Dedifferentiated amniotic fluid mesenchymal stem cell (primary cell): ENCODE results near the gene ABCB8.
A peak's percentile ranks its signal among the peaks of the same experiment; 100 is the strongest.

Source experiments
- DNase-seq: peaks from one replicate; pipeline ENCODE4 v3.0.0-alpha.2; 2016; ENCODE audit errors: extremely low spot score

The ABCB8 gene

DNA sequence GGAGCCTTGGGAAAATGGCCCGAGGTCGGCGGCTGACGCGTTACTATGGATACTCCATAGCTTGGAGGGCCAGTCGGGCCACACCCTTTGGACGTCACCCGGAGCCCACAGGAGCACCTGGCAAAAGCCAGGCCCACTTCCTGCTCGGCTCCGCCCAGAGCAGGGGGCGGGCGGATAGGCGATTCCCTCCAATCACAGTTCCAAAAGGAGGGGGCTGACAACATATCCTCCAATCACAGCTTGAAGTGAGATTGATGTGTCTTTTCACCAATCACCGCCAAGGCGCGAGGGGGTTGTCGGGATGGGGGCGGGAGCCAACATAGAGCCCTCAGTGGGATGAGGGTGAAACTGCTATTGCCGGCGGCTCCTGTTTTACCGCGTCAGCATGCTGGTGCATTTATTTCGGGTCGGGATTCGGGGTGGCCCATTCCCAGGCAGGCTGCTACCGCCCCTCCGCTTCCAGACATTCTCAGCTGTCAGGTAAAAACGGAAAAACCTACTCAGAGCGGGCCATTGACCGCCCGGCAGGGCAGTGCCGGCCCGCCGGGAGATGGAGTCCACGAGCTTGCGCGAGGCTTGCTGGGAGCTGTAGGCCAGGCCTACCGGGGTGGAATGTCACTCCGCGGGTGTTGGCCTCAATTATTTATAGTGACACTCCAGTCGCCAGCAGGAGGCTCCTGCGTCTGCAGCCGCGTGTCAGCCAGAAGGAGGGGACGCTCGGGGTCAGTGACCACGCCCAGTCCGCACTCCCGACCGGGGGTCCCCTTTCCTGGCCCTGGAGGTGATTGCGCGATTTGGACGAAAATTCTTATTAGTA is at the start of gene ABCB8:
ABCB8 (plus strand) TSS at position 320 of the 817 bp plus-strand sequence; CDS start at position 386, 66 bp downstream.
- peak; percentile 99 for DNase-seq

DNA sequence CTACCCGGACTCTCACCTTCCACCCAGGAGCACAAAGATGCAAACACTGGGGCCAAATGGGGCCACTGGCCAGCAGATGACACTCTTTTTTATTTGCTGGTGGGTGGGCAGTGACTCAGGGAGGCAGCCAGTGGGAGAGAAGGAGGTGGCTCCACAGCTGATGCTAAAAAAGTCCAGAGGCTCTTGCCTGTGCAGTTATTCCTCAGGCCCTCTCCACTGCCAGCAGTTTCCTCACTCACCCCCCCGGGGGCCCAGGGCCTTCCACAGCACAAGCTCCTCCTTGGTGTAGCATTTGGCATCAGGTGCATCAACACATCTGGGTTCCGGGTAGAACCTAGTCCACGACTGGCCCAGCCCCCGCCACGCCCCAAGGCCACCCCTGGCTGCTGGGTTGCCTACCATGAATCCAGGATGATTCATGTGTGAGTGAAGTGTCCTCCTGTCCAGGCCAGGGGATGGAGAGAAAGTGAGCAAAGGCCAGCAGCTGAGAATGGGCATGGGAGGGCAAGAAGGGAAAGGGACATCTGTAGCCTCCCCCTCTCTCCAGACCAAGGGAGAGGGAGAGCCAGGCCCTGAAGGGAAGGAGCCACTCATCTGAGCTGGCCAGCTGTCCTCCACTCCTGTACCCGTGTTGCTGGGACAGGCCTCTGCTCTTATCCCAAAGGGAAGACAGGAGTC is 48.4 kb upstream of the ABCB8 start:
- DNase-seq, result no peak

DNA sequence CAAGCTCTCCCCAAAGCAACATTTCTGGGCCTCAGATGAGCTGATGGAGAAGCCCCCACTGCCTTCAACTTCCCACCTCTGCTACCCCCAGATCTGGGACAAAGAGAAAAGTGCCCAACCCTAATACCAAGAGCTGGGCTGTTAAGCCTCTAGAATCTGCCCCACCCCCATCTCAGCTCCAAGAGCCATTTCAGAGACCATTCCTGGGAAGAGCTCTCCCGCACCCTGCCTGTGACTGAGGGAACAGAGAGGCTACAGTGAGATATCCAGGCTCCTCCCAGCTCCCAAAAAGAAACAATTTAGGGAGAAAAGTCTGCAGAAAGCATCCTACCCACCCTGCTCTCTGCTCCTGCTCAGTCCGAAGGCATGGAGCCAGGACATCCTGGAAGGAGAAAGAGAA is 47.6 kb upstream of the ABCB8 start:
- DNase-seq, result no peak

DNA sequence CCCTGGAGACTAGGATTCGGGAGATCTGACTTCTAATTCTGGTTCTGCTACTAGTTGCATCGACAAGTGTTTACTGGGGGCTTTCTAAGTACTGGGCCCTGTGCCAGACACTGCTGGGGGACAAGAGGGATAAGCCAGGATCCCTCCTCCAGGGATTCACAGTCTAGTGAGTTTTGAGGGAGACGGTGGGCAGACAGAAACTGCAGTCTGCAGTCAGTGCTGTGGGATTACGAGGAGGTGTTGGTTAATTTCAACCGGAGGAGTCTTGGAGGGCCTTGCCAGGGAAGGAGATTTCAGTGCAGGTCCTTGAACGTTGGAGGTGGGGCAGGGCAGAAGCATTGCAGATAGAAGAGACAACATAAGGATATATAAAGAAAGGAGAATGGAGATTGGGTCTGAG is 46.6 kb upstream of the ABCB8 start:
- no peak for DNase-seq

DNA sequence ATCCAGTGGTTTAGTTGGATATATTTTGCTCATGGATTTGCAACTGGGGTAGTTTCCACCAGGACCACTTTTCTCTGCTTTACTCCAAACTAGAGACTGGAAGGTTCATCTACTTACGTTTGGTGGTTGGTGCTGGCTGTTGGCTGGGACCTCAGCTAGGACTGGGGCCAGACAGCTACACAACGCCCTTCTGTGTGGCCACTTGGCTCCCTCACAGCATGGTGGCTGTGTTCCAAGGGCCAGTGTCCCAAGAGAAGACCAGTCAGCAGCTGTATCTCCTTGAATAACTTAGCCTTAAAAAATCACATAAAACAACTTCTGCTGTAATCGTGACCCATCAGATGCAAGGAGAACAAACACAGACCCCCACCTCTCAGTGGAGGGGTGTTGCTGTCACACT is 45.9 kb upstream of the ABCB8 start:
- DNase-seq, result no peak

DNA sequence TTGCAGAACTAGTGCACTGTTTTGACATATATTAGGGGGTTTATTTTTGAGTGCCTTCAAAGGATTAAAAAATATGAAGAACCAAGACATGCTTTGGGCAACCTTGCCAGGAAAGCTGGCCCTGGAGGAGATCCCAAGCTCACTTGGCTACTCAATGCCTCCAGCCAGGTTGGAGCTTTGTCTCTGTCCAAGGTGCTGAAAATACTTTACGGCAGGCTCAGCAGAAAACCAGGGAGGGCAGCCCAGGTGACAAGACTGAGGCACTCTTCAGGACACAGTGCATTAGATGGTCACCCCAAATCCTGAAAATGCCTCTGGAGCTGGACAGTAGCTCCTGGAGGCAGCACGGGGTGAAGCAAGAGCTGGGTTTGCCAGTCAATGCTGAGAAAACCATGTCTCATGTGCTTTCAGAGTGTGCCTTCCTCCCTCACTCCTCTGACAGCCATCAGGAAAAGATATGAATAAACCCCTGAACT is 44.3 kb upstream of the ABCB8 start:
- no peak for DNase-seq

DNA sequence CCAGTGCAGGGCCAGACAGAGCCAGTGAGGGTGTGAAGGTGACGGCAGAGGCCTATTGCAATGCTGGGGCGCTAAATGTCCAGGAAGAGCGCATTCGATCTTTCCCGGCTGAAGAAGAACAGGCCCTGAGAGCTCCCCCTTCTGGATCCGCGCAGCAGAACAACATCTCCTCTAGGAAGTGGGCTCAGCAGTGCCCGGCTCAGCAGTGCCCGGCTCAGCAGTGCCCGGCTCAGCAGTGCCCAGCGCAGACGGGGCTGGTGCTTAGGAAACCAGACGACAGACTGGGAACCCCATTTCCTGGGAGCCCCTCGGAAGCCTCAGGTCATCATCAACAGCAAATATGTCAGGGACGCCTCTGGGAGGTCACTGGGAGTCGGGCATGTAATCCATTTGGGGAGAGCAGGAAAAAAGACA is 42.1 kb upstream of the ABCB8 start:
- DNase-seq, result no peak

DNA sequence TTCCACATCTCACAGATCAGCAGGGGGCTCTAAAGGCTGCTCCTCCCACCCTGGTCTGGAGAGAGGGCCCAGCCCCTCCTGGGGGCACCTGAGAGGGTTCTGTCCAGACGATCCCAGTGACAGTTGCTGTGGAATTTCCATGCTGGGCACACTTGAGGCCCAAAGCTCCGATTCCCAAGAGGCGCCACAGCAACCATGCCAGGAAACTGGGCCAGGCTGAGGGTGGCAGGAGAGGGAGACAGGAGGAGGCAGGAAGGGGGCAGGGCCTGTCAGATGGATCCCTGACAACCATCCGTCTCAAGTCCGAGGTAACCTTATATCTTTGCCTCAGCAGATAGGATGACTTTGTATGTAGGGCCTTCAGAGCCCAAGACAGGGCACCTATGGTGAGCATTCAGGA is 41.7 kb upstream of the ABCB8 start:
- no peak for DNase-seq

DNA sequence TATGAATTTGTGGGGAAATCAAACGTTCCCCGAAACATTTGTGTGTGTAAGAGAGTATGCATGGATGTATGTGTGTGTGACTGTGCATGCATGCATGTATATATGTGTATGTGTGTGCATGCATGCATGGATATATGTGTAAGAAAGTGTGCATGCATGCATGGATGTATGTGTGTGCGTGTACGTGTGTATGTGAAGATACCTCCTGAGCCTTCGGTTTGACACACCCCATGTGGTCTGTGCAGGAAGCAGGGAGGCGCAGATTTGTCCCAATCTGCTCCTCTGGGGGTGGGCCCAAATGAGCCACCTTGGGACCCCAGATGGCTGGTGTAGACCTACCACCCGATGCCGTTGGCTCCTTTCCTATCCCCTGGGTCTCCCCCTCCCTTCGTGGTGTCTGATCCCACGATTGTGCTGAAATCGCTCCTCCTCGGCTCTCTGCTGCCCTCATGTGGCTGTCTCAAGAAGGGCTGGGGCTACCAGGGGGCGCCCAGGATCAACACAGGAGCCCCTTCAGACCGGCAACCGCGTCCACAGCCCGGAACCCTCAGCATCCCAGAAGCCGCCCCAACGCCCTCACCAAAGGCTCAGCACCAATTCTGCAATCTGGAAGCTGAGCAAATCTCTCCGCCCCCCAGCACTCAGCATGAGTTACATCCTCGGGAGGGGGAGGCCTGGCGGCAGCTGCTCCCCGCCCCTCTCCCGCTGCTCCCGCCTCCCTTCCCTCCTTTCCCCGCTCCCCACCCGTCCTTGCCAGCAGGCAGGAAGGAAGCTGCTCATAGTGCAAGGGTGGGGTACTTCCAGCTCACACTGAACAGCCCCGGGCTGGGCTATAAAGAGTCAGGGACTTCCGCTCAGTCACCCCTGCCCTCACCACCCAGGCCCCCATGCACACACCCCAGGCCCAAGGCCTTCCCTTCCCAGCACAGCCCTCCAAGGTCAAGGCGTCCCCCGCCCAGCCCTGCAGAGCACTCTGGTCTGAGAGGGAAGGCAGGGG is 39.7 kb upstream of the ABCB8 start:
- DNase-seq, result no peak

DNA sequence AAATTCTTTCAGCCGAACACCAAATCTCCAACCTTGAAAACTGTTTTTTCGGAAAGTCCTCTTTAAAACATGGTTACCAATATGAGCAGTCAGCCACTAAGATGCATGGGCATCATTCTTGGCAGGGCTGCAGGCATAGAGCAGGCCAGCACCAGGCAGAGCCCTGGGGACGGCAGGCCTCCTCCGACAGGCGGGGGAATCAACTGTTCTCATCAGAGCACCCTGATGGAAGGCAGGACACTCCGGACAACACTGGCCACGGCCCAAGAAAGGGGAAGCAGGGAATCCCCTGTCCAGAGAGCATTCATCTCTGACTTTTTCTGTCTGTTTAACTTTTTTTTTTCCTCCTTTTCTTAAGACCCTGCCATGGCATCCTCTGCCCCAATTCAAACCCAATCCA is 38.8 kb upstream of the ABCB8 start:
- DNase-seq, result no peak

DNA sequence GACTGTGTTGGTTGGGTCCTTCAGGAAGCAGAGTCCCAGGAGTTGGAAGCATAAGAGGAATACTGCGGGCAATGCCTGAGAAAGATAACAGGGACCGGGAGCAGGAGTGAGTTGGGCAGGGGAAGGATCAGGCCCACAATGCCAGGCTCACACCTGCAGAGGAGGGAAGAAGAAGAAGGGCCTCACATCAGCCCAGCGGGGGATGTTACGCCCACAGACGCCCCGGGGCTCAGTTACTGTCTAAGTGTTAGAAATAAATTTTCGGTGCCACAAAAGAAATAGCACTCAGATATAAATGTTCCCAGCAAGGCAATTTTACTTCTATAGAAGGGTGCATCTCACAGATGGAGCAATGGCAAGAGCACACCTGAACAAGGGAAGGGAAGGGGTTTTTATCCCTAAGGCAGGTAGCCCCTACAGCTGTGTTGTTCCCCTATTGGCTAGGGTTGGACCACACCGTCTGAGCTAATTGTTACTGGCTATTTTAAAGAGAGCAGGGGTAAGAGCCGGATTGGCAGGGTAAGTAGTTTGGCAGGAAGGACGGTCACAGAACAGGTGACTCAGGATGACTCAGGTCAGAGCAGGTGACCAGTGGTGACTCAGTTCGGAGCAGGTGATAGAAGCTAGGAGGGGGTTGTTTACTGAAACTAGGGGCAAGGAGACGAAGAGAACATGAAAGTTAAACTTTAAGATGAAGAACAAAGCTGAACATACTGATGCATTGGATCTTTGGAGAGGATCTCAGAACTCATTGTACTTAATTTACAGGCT is 37.6 kb upstream of the ABCB8 start, which contains the start of gene NOS3:
NOS3 (plus strand) TSS at position 602 of the 771 bp plus-strand sequence. CDS start 2,787 bp downstream, outside the sequence.
- no peak for DNase-seq

DNA sequence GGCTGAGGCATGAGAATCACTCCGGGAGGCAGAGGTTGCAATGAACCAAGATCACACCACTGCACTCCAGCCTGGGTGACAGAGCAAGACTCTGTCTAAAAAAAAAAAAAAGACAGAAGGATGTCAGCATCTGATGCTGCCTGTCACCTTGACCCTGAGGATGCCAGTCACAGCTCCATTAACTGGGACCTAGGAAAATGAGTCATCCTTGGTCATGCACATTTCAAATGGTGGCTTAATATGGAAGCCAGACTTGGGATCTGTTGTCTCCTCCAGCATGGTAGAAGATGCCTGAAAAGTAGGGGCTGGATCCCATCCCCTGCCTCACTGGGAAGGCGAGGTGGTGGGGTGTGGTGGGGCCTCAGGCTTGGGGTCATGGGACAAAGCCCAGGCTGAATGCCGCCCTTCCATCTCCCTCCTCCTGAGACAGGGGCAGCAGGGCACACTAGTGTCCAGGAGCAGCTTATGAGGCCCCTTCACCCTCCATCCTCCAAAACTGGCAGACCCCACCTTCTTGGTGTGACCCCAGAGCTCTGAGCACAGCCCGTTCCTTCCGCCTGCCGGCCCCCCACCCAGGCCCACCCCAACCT is 36.1 kb upstream of the ABCB8 start:
- no peak for DNase-seq

DNA sequence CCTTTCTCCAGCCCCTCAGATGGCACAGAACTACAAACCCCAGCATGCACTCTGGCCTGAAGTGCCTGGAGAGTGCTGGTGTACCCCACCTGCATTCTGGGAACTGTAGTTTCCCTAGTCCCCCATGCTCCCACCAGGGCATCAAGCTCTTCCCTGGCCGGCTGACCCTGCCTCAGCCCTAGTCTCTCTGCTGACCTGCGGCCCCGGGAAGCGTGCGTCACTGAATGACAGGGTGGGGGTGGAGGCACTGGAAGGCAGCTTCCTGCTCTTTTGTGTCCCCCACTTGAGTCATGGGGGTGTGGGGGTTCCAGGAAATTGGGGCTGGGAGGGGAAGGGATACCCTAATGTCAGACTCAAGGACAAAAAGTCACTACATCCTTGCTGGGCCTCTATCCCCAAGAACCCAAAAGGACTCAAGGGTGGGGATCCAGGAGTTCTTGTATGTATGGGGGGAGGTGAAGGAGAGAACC is 35.4 kb upstream of the ABCB8 start:
- DNase-seq, result no peak

DNA sequence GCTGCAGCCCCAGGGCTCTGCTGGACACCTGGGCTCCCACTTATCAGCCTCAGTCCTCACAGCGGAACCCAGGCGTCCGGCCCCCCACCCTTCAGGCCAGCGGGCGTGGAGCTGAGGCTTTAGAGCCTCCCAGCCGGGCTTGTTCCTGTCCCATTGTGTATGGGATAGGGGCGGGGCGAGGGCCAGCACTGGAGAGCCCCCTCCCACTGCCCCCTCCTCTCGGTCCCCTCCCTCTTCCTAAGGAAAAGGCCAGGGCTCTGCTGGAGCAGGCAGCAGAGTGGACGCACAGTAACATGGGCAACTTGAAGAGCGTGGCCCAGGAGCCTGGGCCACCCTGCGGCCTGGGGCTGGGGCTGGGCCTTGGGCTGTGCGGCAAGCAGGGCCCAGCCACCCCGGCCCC is 34.7 kb upstream of the ABCB8 start:
- no peak for DNase-seq

DNA sequence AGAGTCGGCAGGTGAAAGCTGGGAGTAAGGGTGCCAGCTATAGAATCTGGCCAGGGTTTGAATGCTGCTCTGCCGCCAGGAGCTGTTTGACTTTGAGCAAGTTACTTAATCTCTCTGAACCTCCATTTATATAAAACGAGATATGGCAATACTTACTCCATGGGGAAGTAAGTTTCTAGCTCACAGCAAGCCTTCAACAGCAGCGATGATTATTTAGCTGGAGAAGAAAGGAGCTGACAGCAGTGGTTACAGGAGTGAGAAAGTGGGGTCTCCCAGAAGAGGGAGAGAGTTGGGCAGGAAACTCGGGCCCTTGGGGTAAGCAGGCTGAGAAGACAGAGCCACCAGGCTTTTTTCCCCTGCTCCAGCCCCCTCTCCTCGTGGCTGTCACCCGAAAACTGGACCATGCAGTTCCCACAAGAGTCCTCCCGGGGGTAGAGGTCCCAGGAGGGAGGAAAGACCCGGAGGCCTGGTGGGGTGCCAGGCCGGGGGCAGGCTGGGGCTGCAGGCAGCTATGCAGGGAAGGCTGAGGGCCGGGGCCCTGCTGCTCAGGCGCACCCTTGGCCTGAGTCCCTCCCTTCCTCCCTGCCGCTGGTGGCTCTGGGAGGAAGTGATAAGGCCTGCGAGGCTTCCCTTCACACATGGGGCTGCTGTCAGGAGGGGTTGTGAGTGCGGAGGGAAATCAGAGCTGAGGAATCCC is 34.0 kb upstream of the ABCB8 start:
- DNase-seq, result no peak

DNA sequence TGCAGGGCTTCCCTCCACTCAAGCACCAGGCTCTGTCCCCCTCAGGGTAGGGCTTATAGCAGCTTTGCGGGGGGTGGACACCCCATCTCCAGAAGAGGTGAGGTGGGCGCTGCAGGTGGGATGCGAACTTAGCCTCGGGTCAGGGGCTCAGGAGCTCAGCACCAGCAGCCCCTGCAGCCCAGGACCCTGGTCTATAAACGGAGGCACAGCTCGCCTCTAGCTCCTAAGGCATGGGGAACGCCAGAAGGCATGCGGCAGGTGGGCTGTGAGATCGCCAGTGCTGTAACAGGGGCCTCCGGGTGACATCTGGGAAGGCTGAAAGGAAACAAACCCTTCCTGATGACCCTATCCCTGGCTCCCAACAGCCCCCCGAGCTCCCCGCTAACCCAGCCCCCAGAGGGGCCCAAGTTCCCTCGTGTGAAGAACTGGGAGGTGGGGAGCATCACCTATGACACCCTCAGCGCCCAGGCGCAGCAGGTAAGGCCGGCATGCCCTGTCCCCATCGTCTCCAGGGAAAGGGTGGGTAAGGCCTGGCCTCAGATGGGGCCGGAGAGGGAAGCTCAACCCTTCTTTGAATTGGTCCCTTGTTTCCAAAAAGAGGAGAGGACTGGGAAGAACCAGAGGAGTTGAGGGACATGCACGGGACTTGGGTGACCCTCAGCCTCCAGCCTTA is 33.3 kb upstream of the ABCB8 start:
- no peak for DNase-seq

DNA sequence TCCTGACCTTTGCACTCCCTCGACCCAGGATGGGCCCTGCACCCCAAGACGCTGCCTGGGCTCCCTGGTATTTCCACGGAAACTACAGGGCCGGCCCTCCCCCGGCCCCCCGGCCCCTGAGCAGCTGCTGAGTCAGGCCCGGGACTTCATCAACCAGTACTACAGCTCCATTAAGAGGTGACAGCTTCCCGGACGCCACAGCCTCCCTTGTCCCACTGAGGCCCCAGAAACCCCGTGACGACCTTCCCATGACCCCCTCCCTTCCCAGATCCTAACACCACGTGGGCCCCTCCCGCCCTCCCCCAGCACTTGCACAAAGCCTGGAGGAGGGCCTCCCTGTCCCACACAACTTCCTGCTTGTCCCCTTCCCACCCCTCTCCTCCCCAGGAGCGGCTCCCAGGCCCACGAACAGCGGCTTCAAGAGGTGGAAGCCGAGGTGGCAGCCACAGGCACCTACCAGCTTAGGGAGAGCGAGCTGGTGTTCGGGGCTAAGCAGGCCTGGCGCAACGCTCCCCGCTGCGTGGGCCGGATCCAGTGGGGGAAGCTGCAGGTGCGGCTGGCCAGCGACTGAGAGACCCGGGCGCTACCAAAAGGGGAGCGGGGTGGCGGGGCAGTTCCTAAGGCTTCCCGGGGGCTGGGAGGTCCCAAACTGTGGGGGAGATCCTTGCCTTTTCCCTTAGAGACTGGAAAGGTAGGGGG is 31.7 kb upstream of the ABCB8 start:
- DNase-seq, result no peak

DNA sequence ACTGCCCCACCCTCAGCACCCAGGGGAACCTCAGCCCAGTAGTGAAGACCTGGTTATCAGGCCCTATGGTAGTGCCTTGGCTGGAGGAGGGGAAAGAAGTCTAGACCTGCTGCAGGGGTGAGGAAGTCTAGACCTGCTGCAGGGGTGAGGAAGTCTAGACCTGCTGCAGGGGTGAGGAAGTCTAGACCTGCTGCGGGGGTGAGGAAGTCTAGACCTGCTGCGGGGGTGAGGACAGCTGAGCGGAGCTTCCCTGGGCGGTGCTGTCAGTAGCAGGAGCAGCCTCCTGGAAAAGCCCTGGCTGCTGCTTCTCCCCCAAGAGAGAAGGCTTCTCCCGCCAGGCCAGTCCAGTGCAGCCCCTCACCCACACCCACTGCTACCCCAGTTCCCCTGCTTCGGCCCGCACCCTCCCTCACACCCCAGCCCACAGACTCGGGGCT is 31.2 kb upstream of the ABCB8 start:
- no peak for DNase-seq

DNA sequence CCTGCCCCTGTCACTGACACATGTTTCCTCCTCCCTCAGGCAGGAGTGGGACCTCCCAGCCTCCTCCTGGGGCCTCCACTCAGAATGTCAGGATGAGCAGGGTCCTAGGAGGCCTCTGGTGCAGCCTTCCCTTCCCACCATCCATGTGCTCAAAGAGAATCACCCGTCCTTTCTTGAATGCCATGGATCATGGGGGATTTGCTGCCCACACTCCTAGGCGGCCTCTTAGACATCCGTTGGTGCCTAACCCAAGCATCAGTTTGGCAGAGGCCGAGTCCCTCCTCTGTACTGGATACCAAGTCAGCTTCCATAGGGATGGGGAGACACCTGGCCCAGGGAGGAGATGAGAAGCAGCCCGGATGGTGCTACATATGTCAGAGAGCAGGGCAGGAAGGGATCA is 30.4 kb upstream of the ABCB8 start:
- no peak for DNase-seq
